Osteocyte (in vitro differentiated cells): ENCODE data around the gene WFIKKN2. TPM values are rescaled to one million over a fixed set of nuclear protein-coding genes. Genes with fewer than 3 reads are reported as not detected.
A peak's percentile ranks its signal among the peaks of the same experiment; 100 is the strongest.

Experiments used
- DNase-seq: peaks from one replicate; pipeline ENCODE4 v3.0.0; 2021; ENCODE audit warnings: mixed read lengths; ENCODE audit not compliant: unreplicated experiment; ENCODE audit errors: extremely low spot score
- H3K27ac Mint-ChIP-seq: one replicate; pipeline ENCODE4 v1.8.0; 2021; ENCODE audit warnings: mild to moderate bottlenecking, mixed read lengths; ENCODE audit not compliant: unreplicated experiment
- H3K27me3 Mint-ChIP-seq: one replicate; pipeline ENCODE4 v1.8.0; 2021; ENCODE audit warnings: mixed read lengths; ENCODE audit not compliant: unreplicated experiment
- H3K36me3 Mint-ChIP-seq: one replicate; pipeline ENCODE4 v1.8.0; 2021; ENCODE audit warnings: mixed read lengths; ENCODE audit not compliant: unreplicated experiment
- H3K4me1 Mint-ChIP-seq: one replicate; pipeline ENCODE4 v1.8.0; 2021; ENCODE audit warnings: mixed read lengths; ENCODE audit not compliant: unreplicated experiment
- H3K4me3 Mint-ChIP-seq: one replicate; pipeline ENCODE4 v1.8.0; 2021; ENCODE audit warnings: mild to moderate bottlenecking, moderate library complexity, mixed read lengths; ENCODE audit not compliant: unreplicated experiment
- H3K9me3 Mint-ChIP-seq: one replicate; pipeline ENCODE4 v1.8.0; 2021; ENCODE audit warnings: mixed read lengths; ENCODE audit not compliant: unreplicated experiment
- total RNA-seq: library from RNA; stranded (reverse); gene quantifications from 2 replicates; pipeline ENCODE4 v1.2.1, GENCODE V29; 2021
- TF ChIP-seq, protein P1 (sequence below): fragments of 200-600 bp; sonication (generic); IDR thresholded peaks from 2 replicates; pipeline ENCODE4 v1.5.0; 2021; ENCODE audit warnings: antibody characterized with exemption, mild to moderate bottlenecking, moderate library complexity

WFIKKN2 gene
- total RNA-seq, 1 donor from 2014 or later: not detected

DNA sequence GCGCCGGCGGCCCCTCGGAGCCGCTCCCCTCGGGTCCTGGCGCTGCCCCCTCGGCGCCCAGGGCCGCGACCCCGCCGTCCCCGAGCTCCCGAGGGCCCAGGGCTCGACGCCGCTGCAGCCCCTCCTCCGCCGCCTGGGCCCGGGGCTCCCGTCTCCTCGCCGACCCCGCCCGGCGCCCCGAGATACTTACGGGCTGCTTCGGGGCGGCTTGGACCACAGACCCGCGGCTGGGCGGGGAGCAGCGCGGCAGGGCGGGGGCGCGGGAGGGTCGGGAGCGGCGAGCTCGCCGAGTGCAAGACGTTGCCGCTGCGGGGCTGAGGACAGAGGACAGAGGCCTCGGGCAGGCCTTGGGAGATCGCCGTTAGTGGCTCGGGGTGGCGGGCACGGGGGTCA, 30.5 kb downstream of the WFIKKN2 start:
- TF ChIP-seq, protein P1, sequence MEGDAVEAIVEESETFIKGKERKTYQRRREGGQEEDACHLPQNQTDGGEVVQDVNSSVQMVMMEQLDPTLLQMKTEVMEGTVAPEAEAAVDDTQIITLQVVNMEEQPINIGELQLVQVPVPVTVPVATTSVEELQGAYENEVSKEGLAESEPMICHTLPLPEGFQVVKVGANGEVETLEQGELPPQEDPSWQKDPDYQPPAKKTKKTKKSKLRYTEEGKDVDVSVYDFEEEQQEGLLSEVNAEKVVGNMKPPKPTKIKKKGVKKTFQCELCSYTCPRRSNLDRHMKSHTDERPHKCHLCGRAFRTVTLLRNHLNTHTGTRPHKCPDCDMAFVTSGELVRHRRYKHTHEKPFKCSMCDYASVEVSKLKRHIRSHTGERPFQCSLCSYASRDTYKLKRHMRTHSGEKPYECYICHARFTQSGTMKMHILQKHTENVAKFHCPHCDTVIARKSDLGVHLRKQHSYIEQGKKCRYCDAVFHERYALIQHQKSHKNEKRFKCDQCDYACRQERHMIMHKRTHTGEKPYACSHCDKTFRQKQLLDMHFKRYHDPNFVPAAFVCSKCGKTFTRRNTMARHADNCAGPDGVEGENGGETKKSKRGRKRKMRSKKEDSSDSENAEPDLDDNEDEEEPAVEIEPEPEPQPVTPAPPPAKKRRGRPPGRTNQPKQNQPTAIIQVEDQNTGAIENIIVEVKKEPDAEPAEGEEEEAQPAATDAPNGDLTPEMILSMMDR: no peak
- DNase-seq: no peak
- no peaks in the 10 kb centered on the region for H3K9me3 Mint-ChIP-seq
- H3K4me3 Mint-ChIP-seq: peak overlapping the region; percentile 73
- H3K36me3 Mint-ChIP-seq: peaks cover 14% of the 10 kb centered on the region
- no peaks in the 10 kb centered on the region for H3K27me3 Mint-ChIP-seq
- H3K27ac Mint-ChIP-seq: peak overlapping the region; percentile 50
- H3K4me1 Mint-ChIP-seq: peaks cover 35% of the 10 kb centered on the region

DNA sequence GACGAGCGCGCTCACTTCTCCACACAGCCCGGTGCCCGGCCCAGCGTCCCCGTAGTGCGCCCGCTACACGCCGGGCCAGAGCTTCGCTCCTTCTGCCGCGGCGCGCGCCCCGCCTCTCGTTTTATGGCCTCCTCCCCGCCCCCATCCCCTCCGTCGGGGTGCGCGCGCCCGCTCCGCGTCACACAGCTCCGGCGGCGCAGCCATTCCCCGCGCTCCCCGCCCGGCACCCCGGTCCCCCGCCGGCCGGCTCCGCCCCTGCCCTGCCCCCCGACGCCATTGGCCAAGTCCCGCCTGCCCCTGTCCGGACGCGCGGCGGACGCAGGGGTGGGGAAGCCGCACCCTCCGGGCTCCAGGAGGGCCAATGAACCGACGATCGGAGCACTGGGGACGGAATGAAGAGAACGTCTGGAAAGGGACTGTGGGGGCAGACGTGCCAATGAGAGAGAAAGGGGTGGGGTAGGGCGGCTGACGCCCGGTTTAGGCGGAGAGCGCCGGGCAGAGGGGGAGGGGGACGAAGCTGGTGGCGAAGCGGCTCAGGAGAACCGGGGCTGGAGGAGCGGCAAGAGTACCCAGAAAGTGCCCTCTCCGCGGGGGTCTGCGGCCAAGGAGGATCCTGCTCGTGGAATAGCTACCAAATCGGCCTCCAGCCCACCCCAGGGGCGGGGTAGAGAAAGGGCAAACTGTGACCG, 31.0 kb downstream of the WFIKKN2 start, which contains the start of gene TOB1:
TSS of gene TOB1 (minus strand) at position 94 of the 689 bp plus-strand sequence. CDS start 2,337 bp downstream, outside the sequence.
- no peaks in the 10 kb centered on the region for H3K27me3 Mint-ChIP-seq
- peak within 1 kb of the TSS; percentile 90 for H3K4me3 Mint-ChIP-seq
- H3K4me1 Mint-ChIP-seq: peaks cover 35% of the 10 kb centered on the region
- no peaks in the 10 kb centered on the region for H3K9me3 Mint-ChIP-seq
- H3K27ac Mint-ChIP-seq: peak within 1 kb of the TSS; percentile 99
- peaks cover 12% of the 10 kb centered on the region for H3K36me3 Mint-ChIP-seq
- TF ChIP-seq, protein P1: no peak
- DNase-seq: peak; percentile 99

DNA sequence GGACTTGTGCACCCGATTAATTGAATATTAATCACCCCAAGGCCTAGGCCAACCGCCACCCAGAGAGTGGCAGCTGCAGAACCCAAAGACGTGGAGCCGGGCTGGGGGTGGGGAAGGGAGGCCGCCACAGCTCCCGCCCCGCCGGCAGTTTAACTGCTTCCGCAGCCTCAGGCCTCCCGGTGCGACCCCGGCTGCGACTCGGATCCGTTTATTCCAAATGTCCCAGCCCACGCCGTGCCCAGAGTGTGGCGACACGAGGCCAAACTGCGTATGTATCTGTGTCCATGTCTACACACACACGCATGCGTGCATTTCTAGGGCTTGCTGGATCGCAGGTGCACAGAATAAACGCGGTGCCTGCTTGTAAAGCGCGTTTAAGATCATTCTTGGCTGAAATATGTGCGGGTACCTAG, 31.6 kb downstream of the WFIKKN2 start:
- peaks cover 31% of the 10 kb centered on the region for H3K4me1 Mint-ChIP-seq
- H3K36me3 Mint-ChIP-seq: peaks cover 7% of the 10 kb centered on the region
- peak; percentile 87 for DNase-seq
- TF ChIP-seq, protein P1: no peak
- H3K27ac Mint-ChIP-seq: peak overlapping the region; percentile 99
- peak overlapping the region; percentile 90 for H3K4me3 Mint-ChIP-seq
- H3K9me3 Mint-ChIP-seq: no peaks in the 10 kb centered on the region
- peaks cover 1% of the 10 kb centered on the region for H3K27me3 Mint-ChIP-seq

DNA sequence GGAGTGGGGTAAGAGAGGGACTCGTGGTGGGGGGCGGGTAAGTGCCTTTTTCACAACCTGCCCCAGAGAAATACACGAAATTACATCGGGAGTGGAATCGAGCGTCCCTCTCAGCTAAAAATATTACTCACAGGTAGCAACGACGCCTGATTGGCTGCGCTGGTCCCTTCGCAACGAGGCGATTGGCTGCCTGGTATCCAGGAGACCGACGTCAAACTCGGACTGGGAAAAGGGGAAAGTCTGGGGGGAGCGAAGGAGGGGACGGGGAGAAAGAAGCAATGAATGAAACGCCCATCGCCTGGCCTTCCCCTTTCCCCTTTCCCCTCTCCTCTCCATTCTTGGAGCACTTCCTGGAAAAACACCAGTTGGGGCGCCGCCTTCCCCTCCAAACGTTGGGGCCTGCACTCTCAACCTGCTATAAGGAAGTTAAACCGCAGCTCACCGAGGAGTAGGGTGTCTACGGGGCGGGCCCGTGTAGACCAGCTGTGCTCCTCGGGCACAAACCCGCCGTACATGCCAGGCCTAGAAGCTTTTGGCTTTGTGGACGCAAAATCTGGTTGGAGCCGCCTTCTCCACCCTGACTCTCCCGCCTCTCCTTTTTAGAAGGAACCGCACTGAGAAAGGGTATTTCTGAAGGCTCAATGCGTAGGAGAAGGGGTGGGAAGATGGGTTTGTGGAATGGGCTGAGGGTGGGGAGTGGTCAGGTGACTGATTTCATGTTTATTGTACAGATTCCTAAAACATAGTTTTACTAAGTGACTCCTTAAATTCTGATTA, 32.2 kb downstream of the WFIKKN2 start:
- peak; percentile 94 for DNase-seq
- Mint-ChIP-seq H3K36me3 (peaks cover 6% of the 10 kb centered on the region), H3K27me3 (peaks cover 4% of the 10 kb centered on the region), H3K4me3 (peak overlapping the region; percentile 90), H3K4me1 (peaks cover 30% of the 10 kb centered on the region), H3K27ac (peak overlapping the region; percentile 99), H3K9me3 (no peaks in the 10 kb centered on the region)
- TF ChIP-seq, protein P1: no peak

DNA sequence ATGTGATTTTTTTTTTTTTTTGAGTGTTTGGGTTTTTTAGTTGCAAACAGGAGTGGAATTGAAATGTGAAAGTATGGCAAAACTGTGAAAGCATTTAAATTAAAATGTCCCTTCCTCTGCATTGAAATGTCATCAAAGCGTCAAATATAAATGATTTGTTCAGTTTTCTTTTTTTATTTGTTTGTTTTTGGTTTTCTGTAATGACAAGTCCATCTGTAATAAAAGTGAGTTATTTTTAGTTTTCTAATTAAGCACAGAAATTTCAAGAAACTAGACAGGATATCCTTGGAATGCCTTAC, 32.7 kb downstream of the WFIKKN2 start:
- TF ChIP-seq, protein P1: no peak
- Mint-ChIP-seq H3K27ac (peak overlapping the region; percentile 99), H3K27me3 (peaks cover 5% of the 10 kb centered on the region), H3K4me3 (peak overlapping the region; percentile 90), H3K9me3 (no peaks in the 10 kb centered on the region), H3K36me3 (peaks cover 2% of the 10 kb centered on the region), H3K4me1 (peaks cover 27% of the 10 kb centered on the region)
- no peak for DNase-seq
